Caki2 (cell line): ENCODE measurements around the gene MGAT4C. TPM values are rescaled to one million over a fixed set of nuclear protein-coding genes. Genes with fewer than 3 reads are reported as not detected.

Experiments
- DNase-seq: peaks from one replicate; pipeline ENCODE4 v3.0.0-alpha.2; 2015; ENCODE audit warnings: low read depth
- in situ Hi-C: cut with HindIII; loops from 2 replicates; pipeline ENCODE4 v1.10.0; 2016; ENCODE audit warnings: low sequenced_read_pairs, low pct_unique_long_range_greater_than_20kb, mixed read lengths
- total RNA-seq: library from RNA; depleted of rRNA; stranded (reverse); fragments of >200 nt; shearing (Covaris generic); gene quantifications from 2 replicates; pipeline ENCODE4 v1.2.3, GENCODE V29; 2014; ENCODE audit warnings: low replicate concordance

MGAT4C gene
- total RNA-seq, 1 experiment from 2014 or later = not detected

GRCh38 chr12:86050010-86050409 lies 206.2 kb downstream of the MGAT4C start:
- DNase-seq = no peak
- in situ Hi-C loops = no loop called here

GRCh38 chr12:86044396-86044795 lies 211.8 kb downstream of the MGAT4C start:
- DNase-seq = no peak
- in situ Hi-C loops = no loop called here

- in situ Hi-C loops = no loop called here
- DNase-seq = no peak
Observed at GRCh38 chr12:86042062-86042461, 214.1 kb downstream of the MGAT4C start.

- in situ Hi-C loops = no loop called here
- no peak for DNase-seq
Observed at GRCh38 chr12:86018361-86018760, 237.8 kb downstream of the MGAT4C start.

- DNase-seq = no peak
- in situ Hi-C loops = no loop called here
Observed at GRCh38 chr12:86015026-86015425, 241.2 kb downstream of the MGAT4C start.

- no peak for DNase-seq
- in situ Hi-C loops = no loop called here
Observed at GRCh38 chr12:86006727-86007126, 249.5 kb downstream of the MGAT4C start.

- in situ Hi-C loops = no loop called here
- no peak for DNase-seq
Observed at GRCh38 chr12:85998074-85998473, 258.1 kb downstream of the MGAT4C start.

- in situ Hi-C loops = no loop called here
- no peak for DNase-seq
Observed at GRCh38 chr12:85996280-85996679, 259.9 kb downstream of the MGAT4C start.

GRCh38 chr12:85993746-85994145 lies 262.4 kb downstream of the MGAT4C start:
- no peak for DNase-seq
- in situ Hi-C loops = no loop called here

- in situ Hi-C loops = no loop called here
Observed at GRCh38 chr12:85985996-85986395, 270.2 kb downstream of the MGAT4C start.

GRCh38 chr12:85983601-85984000 lies 272.6 kb downstream of the MGAT4C start:
- in situ Hi-C loops = no loop called here
- no peak for DNase-seq

More at GRCh38 chr12:85985996-85986395, 270.2 kb downstream of the MGAT4C start:
- peak; percentile 46 for DNase-seq

GRCh38 chr12:85979641-85980040 lies 276.6 kb downstream of the MGAT4C start:
- in situ Hi-C loops = no loop called here
- peak; percentile 82 for DNase-seq

- in situ Hi-C loops = no loop called here
- no peak for DNase-seq
Observed at GRCh38 chr12:85975716-85976115, 280.5 kb downstream of the MGAT4C start.

- in situ Hi-C loops = no loop called here
- no peak for DNase-seq
Observed at GRCh38 chr12:85971800-85972199, 284.4 kb downstream of the MGAT4C start.

- DNase-seq = peak; percentile 64
- in situ Hi-C loops = no loop called here
Observed at GRCh38 chr12:85968606-85969005, 287.6 kb downstream of the MGAT4C start.

GRCh38 chr12:85963326-85963725 lies 292.9 kb downstream of the MGAT4C start:
- in situ Hi-C loops = no loop called here
- DNase-seq = no peak

GRCh38 chr12:85956081-85956480 lies 300.1 kb downstream of the MGAT4C start:
- no peak for DNase-seq
- in situ Hi-C loops = no loop called here

GRCh38 chr12:85955127-85955526 lies 301.1 kb downstream of the MGAT4C start:
- no peak for DNase-seq
- in situ Hi-C loops = no loop called here

GRCh38 chr12:85951823-85952222 lies 304.4 kb downstream of the MGAT4C start:
- in situ Hi-C loops = no loop called here
- DNase-seq = no peak

GRCh38 chr12:85949253-85949652 lies 306.9 kb downstream of the MGAT4C start:
- in situ Hi-C loops = no loop called here
- no peak for DNase-seq

- DNase-seq = no peak
- in situ Hi-C loops = no loop called here
Observed at GRCh38 chr12:85948340-85948739, 307.9 kb downstream of the MGAT4C start.
